Testis (tissue), 3 donors: ENCODE data around the gene SERPINB6. TPM values are rescaled to one million over a fixed set of nuclear protein-coding genes. Genes with fewer than 3 reads are reported as not detected.
"Not testable (repeated sequence)": the region's sequence is repeated elsewhere in the genome, so short reads cannot be mapped to it uniquely, and the experiment has no call there.

Source experiments
- DNase-seq: peaks from one replicate; pipeline ENCODE4 v3.0.0-alpha.2; 2019
- H3K27ac ChIP-seq, 2 donors: fragments of 200-600 bp; sonication (generic); one replicate each; pipeline ENCODE4 v1.5.1; 2019
- H3K27me3 ChIP-seq: fragments of 200-600 bp; sonication (generic); one replicate; pipeline ENCODE4 v1.5.1; 2019
- H3K36me3 ChIP-seq: fragments of 200-600 bp; sonication (generic); one replicate; pipeline ENCODE4 v1.5.1; 2017; ENCODE audit warnings: low read depth; ENCODE audit errors: missing control alignments
- H3K4me1 ChIP-seq: fragments of 200-600 bp; sonication (generic); one replicate; pipeline ENCODE4 v1.5.1; 2019
- H3K4me3 ChIP-seq, 2 donors: fragments of 200-600 bp; sonication (generic); one replicate each; pipeline ENCODE4 v1.5.1; 2017 to 2019
- H3K9me3 ChIP-seq: fragments of 200-600 bp; sonication (generic); one replicate; pipeline ENCODE4 v1.5.1; 2017
- CTCF ChIP-seq, 3 experiments: fragments of 450-650 bp in 2 of 3; fragments of 200-600 bp in 1 of 3; sonication (generic) in 1 of 3; IDR thresholded peaks; one replicate each; pipeline ENCODE4 v1.5.1; 2016 to 2019; ENCODE audit warnings: antibody characterized with exemption in 3 of 3, mild to moderate bottlenecking in 2 of 3, moderate library complexity in 1 of 3
- POLR2A ChIP-seq: fragments of 450-650 bp; IDR thresholded peaks from one replicate; pipeline ENCODE4 v1.6.1; 2017; ENCODE audit warnings: antibody characterized with exemption, mild to moderate bottlenecking, moderate library complexity
- WGBS, 2 donors: methylation state at CpG; one replicate each; pipeline ENCODE4 v1.1.5; 2018; 5-methylcytosine and 5-hydroxymethylcytosine counted together
- intact Hi-C: fragments of 100-400 bp; cut with DNase I; formaldehyde crosslinking; loops from one replicate; pipeline ENCODE4 v1.15.1; 2023; ENCODE audit warnings: low total_unique reads
- polyA plus RNA-seq: library from polyadenylated mRNA; stranded (reverse); fragments of 350-450 nt; fragmentation: Illumina TruSeq; extraction: RNeasy Lipid Tissue Mini Kit (QIAGEN cat#74804); gene quantifications from one replicate; pipeline ENCODE4 v1.2.3, GENCODE V29; 2014; ENCODE audit warnings: low read depth, low replicate concordance; ENCODE audit not compliant: insufficient read depth
- total RNA-seq, 2 donors: library from RNA; depleted of rRNA; stranded (reverse); fragments of >200 nt; gene quantifications; one replicate each; pipeline ENCODE4 v1.2.3, GENCODE V29; 2016

SERPINB6 gene
- total and polyA plus RNA-seq, 3 donors from 2014 or later: 203 to 348 (median 281) TPM

DNA sequence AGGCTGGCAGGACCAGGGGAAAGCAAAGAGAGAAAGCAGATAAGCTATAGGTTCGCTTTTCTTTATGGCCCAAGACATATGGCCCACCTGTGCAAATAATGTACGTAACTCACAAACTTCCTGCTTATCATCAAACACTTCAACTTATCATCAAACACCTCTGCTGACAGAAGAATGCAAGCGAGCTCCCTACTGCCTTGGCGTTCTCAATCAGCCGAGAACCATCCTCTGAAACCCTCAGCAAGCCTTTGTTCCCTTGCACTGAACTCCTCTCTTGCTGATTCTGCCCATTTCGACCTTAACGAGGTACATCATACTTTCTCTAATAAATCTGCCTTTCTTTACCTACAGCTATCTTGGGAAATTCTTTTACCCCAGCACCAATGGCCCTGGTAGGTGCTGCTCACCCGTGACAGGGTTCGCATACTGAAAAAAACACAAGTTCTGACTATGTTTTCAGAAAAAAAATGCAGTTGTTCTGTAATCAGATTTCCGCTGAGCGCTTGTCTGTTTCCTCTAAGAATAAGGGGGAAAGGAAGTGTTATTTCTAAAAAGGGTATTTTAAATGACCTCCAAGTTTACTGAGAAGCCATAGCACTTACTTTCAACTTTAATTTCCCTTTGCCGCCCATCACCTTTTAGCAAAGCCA, 28.3 kb downstream of the SERPINB6 start:
- DNase-seq: no peak
- WGBS, 2 donors: 73 to 74% methylated on average over 12 of the region's 12 CpGs
- intact Hi-C loops: no loop called here
- Histone ChIP-seq H3K4me3 (no peak overlapping the region), H3K27ac (peak overlapping the region in 1 of 2 donors; percentile 30), H3K36me3 (no peaks in the 10 kb centered on the region), H3K4me1 (no peaks in the 10 kb centered on the region), H3K9me3 (no peaks in the 10 kb centered on the region), H3K27me3 (no peaks in the 10 kb centered on the region)
- TF ChIP-seq CTCF (IDR thresholded peaks at IDR 0.05) (no peak), POLR2A (no peak)

- intact Hi-C loops, H3K4me3 ChIP-seq, H3K27ac ChIP-seq, H3K36me3 ChIP-seq, H3K4me1 ChIP-seq, H3K9me3 ChIP-seq, H3K27me3 ChIP-seq: not testable (repeated sequence)
- 85 to 90% methylated on average over 21 of the region's 21 CpGs for WGBS, 2 donors
- DNase-seq: peak; percentile 12
Observed at GRCh38 chr6:2942116-2942515, 29.3 kb downstream of the SERPINB6 start.

GRCh38 chr6:2940851-2941250, 30.5 kb downstream of the SERPINB6 start:
- WGBS, 2 donors: 59 to 68% methylated on average over 3 of the region's 3 CpGs
- Histone ChIP-seq H3K27me3 (no peaks in the 10 kb centered on the region), H3K4me1 (no peaks in the 10 kb centered on the region), H3K36me3 (no peaks in the 10 kb centered on the region), H3K27ac (no peak overlapping the region), H3K9me3 (no peaks in the 10 kb centered on the region), H3K4me3 (no peak overlapping the region)
- intact Hi-C loops: no loop called here
- DNase-seq: peak; percentile 14
- no peak for TF ChIP-seq POLR2A
- no peak for TF ChIP-seq CTCF (IDR thresholded peaks at IDR 0.05)

DNA sequence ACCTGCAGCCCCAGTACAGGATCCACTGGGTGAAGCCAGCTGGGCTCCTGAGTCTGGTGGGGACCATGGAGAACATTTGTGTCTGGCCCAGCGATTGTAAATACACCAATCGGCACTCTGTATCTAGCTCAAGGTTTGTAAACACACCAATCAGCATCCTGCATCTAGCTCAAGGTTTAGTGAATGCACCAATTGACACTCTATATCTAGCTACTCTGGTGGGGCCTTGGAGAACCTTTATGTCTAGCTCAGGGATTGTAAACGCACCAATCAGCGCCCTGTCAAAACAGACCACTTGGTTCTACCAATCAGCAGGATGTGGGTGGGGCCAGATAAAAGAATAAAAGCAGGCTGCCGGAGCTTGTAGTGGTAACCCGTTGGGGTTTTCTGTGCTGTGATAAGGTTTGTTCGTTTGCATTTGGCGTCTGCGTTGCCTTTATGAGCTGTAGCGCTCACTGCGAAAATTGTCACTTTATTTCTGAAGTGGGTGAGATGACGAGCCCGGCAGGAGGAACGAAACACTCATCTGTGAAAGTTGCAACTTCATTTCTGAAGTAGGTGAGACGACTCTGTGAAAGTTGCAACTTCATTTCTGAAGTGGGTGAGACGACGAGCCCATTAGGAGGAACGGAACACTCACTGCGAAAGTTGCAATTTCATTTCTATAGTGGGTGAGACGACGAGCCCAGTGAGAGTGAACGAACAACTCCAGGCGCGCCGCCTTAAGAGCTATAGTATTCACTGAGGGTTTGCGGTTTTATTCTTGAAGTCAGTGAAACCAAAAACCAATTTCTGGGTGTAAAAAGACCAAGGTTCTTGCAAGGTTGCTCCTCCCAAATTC, 31.1 kb downstream of the SERPINB6 start:
- TF ChIP-seq POLR2A (no peak), CTCF (IDR thresholded peaks at IDR 0.05) (no peak)
- no peaks in the 10 kb centered on the region for H3K27me3 ChIP-seq
- intact Hi-C loops: no loop called here
- H3K27ac ChIP-seq: no peak overlapping the region
- no peaks in the 10 kb centered on the region for H3K9me3 ChIP-seq
- H3K4me1 ChIP-seq: no peaks in the 10 kb centered on the region
- 64% methylated on average over 26 of the region's 26 CpGs for WGBS, 2 donors
- H3K36me3 ChIP-seq: no peaks in the 10 kb centered on the region
- peak overlapping the region in 1 of 2 donors; percentile 26 for H3K4me3 ChIP-seq
- peak; percentile 80 for DNase-seq

DNA sequence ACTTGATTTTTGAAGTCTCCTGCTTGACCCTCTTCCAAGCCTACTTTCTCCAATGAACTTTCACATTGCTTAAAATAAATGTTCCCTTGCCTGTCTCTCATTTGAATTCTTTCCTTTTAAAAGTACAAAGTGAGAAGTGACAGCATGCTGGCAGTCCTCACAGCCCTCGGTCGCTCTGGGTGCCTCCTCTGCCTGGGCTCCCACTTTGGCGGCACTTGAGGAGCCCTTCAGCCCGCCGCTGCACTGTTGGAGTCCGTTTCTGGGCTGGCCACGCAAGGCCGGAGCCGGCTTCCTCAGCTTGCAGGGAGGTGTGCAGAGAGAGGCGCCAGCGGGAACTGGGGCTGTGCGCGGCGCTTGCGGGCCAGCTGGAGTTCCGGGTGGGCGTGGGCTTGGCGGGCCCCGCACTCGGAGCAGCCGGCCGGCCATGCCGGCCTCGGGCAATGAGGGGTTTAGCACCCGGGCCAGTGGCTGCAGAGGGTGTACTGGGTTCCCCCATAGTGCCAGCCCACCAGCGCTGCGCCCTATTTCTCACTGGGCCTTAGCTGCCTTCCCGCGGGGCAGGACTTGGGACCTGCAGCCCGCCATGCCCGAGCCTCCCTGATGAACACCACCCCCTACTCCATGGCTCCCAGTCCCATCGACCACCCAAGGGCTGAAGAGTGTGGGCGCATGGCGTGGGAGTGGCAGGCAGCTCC, 31.9 kb downstream of the SERPINB6 start:
- intact Hi-C loops: loop anchor here (10.0 kb wide), 1 partner anchor 95 kb away; the partner anchor contains the start of gene SERPINB1
- peak; percentile 20 for DNase-seq
- no peaks in the 10 kb centered on the region for H3K9me3 ChIP-seq
- TF ChIP-seq CTCF (IDR thresholded peaks at IDR 0.05) (no peak), POLR2A (no peak)
- H3K36me3 ChIP-seq: no peaks in the 10 kb centered on the region
- no peaks in the 10 kb centered on the region for H3K27me3 ChIP-seq
- no peaks in the 10 kb centered on the region for H3K4me1 ChIP-seq
- H3K4me3 ChIP-seq: peak overlapping the region in 1 of 2 donors; percentile 26
- no peak overlapping the region for H3K27ac ChIP-seq
- WGBS, 2 donors: 58 to 72% methylated on average over 11 to 27 of the region's 34 CpGs
